Activated T-cell treated with anti-CD3 and anti-CD28 coated beads, Interleukin-2, amount 50 U/mL, for 4 hours (primary cell): ENCODE results near the gene KRTAP4-12. TPM values are rescaled to one million over a fixed set of nuclear protein-coding genes. Genes with fewer than 3 reads are reported as not detected.
"Not testable (repeated sequence)": the region's sequence is repeated elsewhere in the genome, so short reads cannot be mapped to it uniquely, and the experiment has no call there.

Experiments
- ATAC-seq, 2 donors: fragments of 200-7000 bp; cut with Tn5 transposase; one replicate each; pipeline ENCODE4 v1.10.0; 2021
- DNase-seq: peaks from one replicate; pipeline ENCODE4 v3.0.0-alpha.2; 2020
- H3K27me3 Mint-ChIP-seq: one replicate; pipeline ENCODE4 v1.8.0; 2021; ENCODE audit warnings: low read depth, mixed read lengths
- H3K36me3 Mint-ChIP-seq: one replicate; pipeline ENCODE4 v1.8.0; 2022; ENCODE audit warnings: mixed read lengths; ENCODE audit not compliant: insufficient read depth
- H3K4me1 Mint-ChIP-seq: one replicate; pipeline ENCODE4 v1.8.0; 2021; ENCODE audit warnings: low read depth, mixed read lengths
- H3K4me3 Mint-ChIP-seq: one replicate; pipeline ENCODE4 v1.8.0; 2021; ENCODE audit warnings: mild to moderate bottlenecking, moderate library complexity, mixed read lengths
- H3K9me3 Mint-ChIP-seq: one replicate; pipeline ENCODE4 v1.8.0; 2021; ENCODE audit warnings: mixed read lengths
- total RNA-seq, 3 donors: library from RNA; stranded (reverse); gene quantifications; one replicate each; pipeline ENCODE4 v1.2.1, GENCODE V29; 2021

The KRTAP4-12 gene
- not detected for total RNA-seq

DNA sequence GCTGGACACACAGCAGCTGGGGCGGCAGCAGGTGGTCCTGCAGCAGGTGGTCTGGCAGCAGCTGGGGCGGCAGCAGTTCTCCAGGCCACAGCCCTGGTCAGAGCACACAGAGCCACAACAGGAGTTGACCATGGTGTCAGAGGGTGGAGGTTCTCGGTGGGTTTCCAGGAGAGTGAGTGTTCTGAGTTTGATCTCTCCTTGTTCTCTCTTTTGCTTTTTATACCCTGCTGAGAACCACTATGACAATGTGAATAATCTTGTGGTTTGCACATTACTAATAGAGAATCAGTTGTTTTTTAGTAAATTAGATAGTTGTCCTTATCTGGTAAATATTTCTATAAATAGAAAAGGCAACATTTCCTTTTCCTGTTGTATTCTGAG is at the start of gene KRTAP4-12:
KRTAP4-12 (minus strand) TSS at position 192 of the 381 bp plus-strand sequence; CDS start at position 132, 60 bp downstream.
- not testable (repeated sequence) for ATAC-seq, H3K36me3 Mint-ChIP-seq, H3K27me3 Mint-ChIP-seq, H3K9me3 Mint-ChIP-seq, DNase-seq
- H3K4me3 Mint-ChIP-seq, result peak within 1 kb of the TSS; percentile 5
- peaks cover 59% of the 10 kb centered on the region for H3K4me1 Mint-ChIP-seq

DNA sequence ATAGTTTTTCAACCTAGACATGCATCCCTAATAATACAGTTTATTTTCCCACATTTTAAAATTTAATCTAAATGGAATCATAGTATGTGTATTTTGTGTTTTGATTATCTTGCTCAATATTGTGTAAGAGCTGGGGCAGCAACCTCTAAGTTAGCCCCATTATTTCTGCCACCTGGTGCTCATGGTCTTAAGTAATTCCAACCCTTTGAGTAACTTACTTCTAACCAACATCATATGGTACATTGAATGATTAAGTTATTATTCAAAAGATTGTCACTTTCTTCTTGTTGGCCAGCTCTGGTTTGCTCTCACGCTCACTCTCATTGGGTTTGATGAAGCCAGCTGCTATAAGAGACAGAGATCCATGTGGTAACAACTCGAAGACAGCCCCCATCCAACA is 47.9 kb upstream of the KRTAP4-12 start:
- Mint-ChIP-seq H3K9me3 (no peaks in the 10 kb centered on the region), H3K27me3 (no peaks in the 10 kb centered on the region)

DNA sequence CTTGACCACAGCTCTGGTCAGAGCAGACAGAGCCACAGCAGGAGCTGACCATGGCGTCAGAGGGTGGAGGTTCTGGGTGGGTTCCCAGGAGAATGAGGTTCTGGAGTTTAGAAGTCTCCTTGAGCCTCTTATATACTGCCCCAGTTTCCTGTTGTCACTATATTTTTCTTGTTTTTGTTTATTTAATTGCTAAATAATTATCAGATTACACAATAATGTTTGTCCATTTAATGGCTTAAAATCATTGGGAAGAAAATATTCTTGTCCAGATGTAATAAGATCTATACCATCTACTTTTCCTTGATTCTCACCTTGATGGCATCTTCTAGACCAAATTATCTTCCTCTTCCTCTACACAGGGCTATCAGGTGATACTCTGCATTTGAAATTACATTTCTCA is 44.1 kb upstream of the KRTAP4-12 start, which contains the start of gene KRTAP4-3:
KRTAP4-3 (minus strand) TSS at position 101 of the 400 bp plus-strand sequence; CDS start at position 52, 49 bp downstream.
- H3K27me3 Mint-ChIP-seq, result no peaks in the 10 kb centered on the region
- DNase-seq, result no peak
- H3K36me3 Mint-ChIP-seq, result no peaks in the 10 kb centered on the region
- H3K4me1 Mint-ChIP-seq, result no peaks in the 10 kb centered on the region
- H3K4me3 Mint-ChIP-seq, result no peak within 1 kb of the TSS
- no peaks in the 10 kb centered on the region for H3K9me3 Mint-ChIP-seq
- ATAC-seq, result no peak

More for the DNA sequence above, 47.9 kb upstream of the KRTAP4-12 start:
- no peak for DNase-seq
- H3K4me3 Mint-ChIP-seq, result no peak overlapping the region
- H3K36me3 Mint-ChIP-seq, result no peaks in the 10 kb centered on the region
- H3K4me1 Mint-ChIP-seq, result peaks cover 5% of the 10 kb centered on the region
- no peak for ATAC-seq

DNA sequence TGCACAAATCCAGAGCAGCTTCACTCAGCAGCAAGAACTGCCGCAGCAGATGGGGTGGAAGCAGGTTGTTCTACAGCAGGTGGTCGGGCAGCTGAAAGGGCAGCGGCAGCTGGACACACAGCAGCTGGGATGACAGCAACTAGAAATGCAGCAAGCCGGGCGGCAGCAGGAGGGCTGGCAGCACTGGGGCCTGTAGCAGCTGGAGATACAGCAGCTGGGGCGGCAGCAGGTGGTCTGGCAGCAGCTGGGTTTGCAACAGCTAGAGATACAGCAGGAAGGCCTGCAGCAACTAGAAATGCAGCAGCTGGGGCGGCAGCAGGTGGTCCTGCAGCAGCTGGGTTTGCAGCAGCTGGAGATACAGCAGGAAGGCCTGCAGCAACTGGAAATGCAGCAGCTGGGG is 43.6 kb upstream of the KRTAP4-12 start:
- H3K9me3 Mint-ChIP-seq, result no peaks in the 10 kb centered on the region
- H3K36me3 Mint-ChIP-seq, result no peaks in the 10 kb centered on the region
- H3K4me1 Mint-ChIP-seq, result no peaks in the 10 kb centered on the region
- ATAC-seq (no peak), DNase-seq (no peak)
- H3K4me3 Mint-ChIP-seq, result no peak overlapping the region
- H3K27me3 Mint-ChIP-seq, result no peaks in the 10 kb centered on the region

DNA sequence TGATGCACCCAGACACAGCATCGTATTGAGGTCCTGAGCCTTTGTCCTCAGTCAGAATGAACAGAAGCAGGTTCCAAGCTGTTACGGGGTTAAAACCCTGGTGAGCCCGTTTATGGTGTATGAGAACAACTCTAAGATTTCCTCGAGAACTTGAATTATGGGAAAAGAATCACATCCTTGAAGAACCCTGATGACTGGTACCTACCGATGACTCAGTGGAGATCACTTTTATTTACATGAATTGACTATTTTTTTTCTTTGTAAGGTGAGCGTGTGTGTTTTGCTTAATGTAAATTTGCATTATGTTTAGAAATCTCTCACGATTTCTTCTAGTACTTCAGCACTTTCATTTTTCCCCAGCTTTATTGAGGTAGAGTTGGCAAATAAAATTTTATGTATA is 39.8 kb upstream of the KRTAP4-12 start:
- ATAC-seq (no peak), DNase-seq (no peak)
- Mint-ChIP-seq H3K4me1 (no peaks in the 10 kb centered on the region), H3K36me3 (no peaks in the 10 kb centered on the region), H3K4me3 (no peak overlapping the region), H3K27me3 (no peaks in the 10 kb centered on the region), H3K9me3 (no peaks in the 10 kb centered on the region)

DNA sequence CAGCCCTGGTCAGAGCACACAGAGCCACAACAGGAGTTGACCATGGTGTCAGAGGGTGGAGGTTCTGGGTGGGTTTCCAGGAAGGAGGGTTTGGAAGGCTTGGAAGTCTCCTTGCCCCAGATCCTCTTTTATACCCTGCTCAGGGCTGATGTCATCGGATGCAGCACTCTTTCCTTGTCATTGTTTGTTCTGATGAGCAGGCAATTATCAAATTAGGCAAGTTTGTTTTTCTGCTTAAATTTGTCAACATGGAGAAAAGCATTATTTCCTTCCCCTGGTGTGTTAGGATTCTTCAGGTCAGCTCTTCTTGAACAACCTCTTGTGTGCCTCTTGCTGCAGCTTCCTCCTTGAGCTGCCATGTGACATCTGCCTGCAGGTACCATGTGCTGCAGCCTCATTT is 36.7 kb upstream of the KRTAP4-12 start, which contains the start of gene KRTAP4-4:
KRTAP4-4 (minus strand) TSS at position 101 of the 400 bp plus-strand sequence; CDS start at position 44, 57 bp downstream.
- Mint-ChIP-seq H3K4me1 (no peaks in the 10 kb centered on the region), H3K36me3 (no peaks in the 10 kb centered on the region), H3K4me3 (no peak within 1 kb of the TSS), H3K27me3 (peaks cover 17% of the 10 kb centered on the region), H3K9me3 (no peaks in the 10 kb centered on the region)
- no peak for ATAC-seq
- DNase-seq, result no peak

DNA sequence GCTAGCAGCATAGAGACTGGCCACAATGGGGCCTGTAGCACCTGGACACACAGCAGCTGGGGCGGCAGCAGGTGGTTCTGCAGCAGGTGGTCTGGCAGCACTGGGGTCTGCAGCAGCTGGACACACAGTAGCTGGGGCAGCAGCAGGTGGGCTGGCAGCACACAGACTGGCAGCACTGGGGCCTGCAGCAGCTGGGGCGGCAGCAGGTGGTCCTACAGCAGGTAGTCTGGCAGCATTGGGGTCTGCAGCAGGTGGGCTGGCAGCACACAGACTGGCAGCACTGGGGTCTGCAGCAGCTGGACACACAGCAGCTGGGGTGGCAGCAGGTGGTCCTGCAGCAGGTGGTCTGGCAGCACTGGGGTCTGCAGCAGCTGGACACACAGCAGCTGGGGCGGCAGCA is 36.2 kb upstream of the KRTAP4-12 start:
- not testable (repeated sequence) for ATAC-seq, H3K9me3 Mint-ChIP-seq

DNA sequence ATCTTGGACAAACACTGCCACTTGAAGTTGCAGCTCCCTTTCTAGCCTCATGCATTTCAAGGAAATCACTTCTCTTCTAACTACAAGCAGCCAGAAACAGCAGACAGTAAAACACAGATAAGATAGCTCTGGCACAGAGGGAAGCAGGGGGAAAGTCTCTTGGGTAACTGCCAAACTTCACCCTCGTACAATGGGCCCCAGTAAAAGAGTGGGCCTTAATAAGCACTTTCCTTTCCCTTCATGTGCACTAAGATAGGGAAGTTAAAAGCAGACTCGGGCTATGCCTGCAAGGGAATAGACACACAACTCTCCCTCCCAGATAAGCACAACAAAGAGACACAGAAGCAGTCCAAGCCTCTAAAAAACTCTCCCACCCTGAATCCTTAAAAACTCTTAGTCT is 29.9 kb upstream of the KRTAP4-12 start:
- no peak for ATAC-seq
- DNase-seq, result no peak
- no peak overlapping the region for H3K4me3 Mint-ChIP-seq

More for the DNA sequence above, 36.2 kb upstream of the KRTAP4-12 start:
- not testable (repeated sequence) for H3K36me3 Mint-ChIP-seq, H3K4me1 Mint-ChIP-seq, H3K4me3 Mint-ChIP-seq, DNase-seq
- H3K27me3 Mint-ChIP-seq, result peaks cover 18% of the 10 kb centered on the region

DNA sequence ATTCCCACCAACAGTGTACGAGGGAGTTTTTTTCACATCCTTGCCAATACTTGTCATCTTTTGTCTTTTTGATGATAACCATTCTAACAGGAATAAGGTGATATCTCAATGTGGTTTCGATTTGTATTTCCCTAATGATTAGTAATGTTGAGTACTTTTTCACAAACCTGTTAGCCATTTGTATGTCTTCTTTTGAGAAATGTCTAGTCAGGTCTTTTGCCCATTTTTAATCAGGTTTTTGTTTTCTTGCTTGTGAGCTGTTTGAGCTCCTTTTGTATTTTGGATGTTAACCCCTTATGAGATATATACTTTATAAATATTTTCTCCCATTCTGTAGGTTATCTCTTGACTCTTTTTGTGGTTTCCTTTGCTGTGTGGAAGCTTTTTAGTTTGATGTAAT is 27.5 kb upstream of the KRTAP4-12 start:
- Mint-ChIP-seq H3K27me3 (peaks cover 14% of the 10 kb centered on the region), H3K4me1 (no peaks in the 10 kb centered on the region), H3K9me3 (no peaks in the 10 kb centered on the region), H3K4me3 (no peak overlapping the region), H3K36me3 (no peaks in the 10 kb centered on the region)
- DNase-seq (no peak), ATAC-seq (no peak)

More for the DNA sequence above, 29.9 kb upstream of the KRTAP4-12 start:
- no peaks in the 10 kb centered on the region for H3K4me1 Mint-ChIP-seq
- no peaks in the 10 kb centered on the region for H3K9me3 Mint-ChIP-seq
- no peaks in the 10 kb centered on the region for H3K36me3 Mint-ChIP-seq
- H3K27me3 Mint-ChIP-seq, result peaks cover 24% of the 10 kb centered on the region

DNA sequence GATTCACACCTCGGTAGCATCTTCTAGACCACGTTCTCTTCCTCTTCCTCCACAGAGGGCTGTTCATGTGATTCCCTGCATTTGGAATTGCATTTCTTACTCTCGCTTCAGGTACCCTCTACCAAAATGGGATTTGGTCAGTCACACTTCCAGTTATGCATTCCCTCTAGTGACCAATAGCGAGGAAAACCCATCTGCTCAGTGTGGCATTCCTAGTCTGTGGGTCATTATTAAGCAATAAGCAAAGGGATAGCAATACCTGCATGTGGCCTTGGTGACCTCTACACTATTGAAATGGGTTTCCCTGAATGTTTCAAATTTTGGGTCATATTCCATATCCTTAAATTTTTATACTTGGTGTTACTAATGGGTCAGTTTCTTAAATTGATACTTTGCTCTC is 26.0 kb upstream of the KRTAP4-12 start:
- no peak for DNase-seq
- H3K4me1 Mint-ChIP-seq, result no peaks in the 10 kb centered on the region
- ATAC-seq, result no peak
- H3K4me3 Mint-ChIP-seq, result no peak overlapping the region
- peaks cover 6% of the 10 kb centered on the region for H3K27me3 Mint-ChIP-seq
- H3K36me3 Mint-ChIP-seq, result no peaks in the 10 kb centered on the region
- no peaks in the 10 kb centered on the region for H3K9me3 Mint-ChIP-seq

DNA sequence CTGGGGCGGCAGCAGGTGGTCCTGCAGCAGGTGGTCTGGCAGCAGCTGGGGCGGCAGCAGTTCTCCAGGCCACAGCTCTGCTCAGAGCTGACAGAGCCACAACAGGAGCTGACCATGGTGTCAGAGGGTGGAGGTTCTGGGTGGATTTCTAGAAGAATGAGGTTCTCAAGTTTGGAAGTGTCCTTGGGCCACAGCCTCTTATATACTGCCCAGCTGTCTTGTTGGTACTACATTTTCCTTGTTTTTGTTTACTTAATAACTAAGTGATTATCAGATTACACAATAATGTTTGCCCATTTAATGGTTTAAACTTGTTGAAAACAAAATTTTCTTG is 25.6 kb upstream of the KRTAP4-12 start, which contains the start of gene KRTAP4-5:
KRTAP4-5 (minus strand) TSS at position 174 of the 334 bp plus-strand sequence; CDS start at position 116, 58 bp downstream.
- ATAC-seq (no peak), DNase-seq (no peak)
- Mint-ChIP-seq H3K4me1 (no peaks in the 10 kb centered on the region), H3K36me3 (no peaks in the 10 kb centered on the region), H3K4me3 (no peak within 1 kb of the TSS), H3K27me3 (peaks cover 6% of the 10 kb centered on the region), H3K9me3 (no peaks in the 10 kb centered on the region)

DNA sequence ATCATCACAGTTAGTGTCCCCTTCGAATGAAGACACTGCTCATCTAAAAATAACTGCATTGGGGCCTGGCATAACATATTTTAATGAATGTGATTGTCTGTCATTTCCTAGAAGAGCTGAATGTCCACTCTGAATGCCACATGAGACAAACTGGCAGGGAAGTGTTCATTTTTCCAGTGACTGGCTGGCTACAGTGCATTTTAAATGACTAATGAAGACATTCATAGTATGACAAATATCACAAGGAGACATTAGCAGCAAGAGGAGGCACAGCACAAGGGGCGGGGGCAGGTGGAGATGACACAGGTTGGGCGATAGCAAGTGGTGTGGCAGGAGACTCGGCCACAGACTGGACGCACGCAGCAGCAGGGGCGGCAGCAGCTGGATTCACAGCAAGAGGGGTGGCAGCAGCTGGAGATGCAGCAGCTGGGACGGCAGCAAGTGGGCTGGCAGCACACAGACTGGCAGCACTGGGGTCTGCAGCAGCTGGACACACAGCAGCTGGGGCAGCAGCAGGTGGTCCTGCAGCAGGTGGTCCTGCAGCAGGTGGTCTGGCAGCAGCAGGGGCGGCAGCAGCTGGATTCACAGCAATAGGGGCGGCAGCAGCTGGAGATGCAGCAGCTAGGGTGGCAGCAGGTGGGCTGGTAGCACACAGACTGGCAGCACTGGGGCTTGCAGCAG is 25.1 kb upstream of the KRTAP4-12 start:
- H3K4me1 Mint-ChIP-seq, ATAC-seq: not testable (repeated sequence)

DNA sequence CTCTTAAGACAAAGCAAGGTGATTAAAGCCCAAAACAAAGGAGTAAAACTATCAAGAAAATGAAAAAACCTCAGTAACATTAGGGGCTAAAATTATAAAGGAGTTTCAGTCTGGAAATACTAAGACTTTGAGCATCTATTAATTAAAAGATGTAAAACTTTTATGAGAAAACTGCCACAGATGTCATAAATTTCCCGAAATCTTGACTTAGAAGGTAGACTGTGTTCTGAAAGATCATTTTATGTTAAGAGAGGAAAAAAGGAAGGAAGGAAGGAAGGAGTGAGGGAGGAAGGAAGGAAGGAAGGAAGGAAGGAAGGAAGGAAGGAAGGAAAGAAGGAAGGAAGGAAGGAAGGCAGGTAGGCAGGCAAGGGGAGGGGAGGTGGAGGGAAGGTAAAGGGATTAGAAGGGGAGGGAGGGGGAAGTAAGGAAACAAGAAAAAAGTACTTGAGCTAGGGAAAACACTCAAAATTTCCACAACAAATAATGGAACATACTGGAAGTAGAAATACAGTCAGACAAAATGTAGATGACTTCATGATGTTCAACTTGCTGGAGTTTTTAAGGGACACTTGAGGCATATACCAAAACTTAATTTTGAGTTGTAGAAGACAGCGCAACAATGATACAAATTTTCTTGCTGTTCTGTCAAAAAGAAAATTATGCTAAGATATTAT is 23.7 kb upstream of the KRTAP4-12 start:
- peaks cover 3% of the 10 kb centered on the region for H3K36me3 Mint-ChIP-seq
- no peaks in the 10 kb centered on the region for H3K27me3 Mint-ChIP-seq
- no peak for ATAC-seq
- no peak for DNase-seq
- peaks cover 13% of the 10 kb centered on the region for H3K9me3 Mint-ChIP-seq
- no peaks in the 10 kb centered on the region for H3K4me1 Mint-ChIP-seq
- H3K4me3 Mint-ChIP-seq, result no peak overlapping the region

More for the DNA sequence above, 25.1 kb upstream of the KRTAP4-12 start:
- not testable (repeated sequence) for H3K27me3 Mint-ChIP-seq, H3K4me3 Mint-ChIP-seq, H3K36me3 Mint-ChIP-seq, DNase-seq, H3K9me3 Mint-ChIP-seq

DNA sequence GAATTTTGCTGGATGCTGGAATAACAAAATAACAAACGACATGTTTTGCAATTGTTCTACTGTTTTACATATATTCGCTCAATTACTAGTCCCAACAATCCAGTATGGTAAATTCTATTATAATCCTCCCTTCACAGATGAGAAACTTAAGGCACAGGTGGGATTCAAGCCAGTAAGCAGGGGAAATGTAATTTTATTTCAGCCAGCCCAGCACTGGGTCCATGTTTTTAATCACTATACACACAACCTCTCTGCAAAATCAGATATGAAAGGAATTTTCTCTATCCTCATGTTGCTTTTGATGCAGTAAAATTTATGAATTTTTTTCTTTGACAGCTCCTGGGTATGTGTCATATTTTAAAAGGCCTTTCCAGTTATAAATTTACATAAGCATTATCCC is 21.3 kb upstream of the KRTAP4-12 start:
- Mint-ChIP-seq H3K4me3 (no peak overlapping the region), H3K27me3 (no peaks in the 10 kb centered on the region), H3K9me3 (peaks cover 22% of the 10 kb centered on the region), H3K4me1 (no peaks in the 10 kb centered on the region), H3K36me3 (peaks cover 7% of the 10 kb centered on the region)
- ATAC-seq, result no peak
- no peak for DNase-seq

DNA sequence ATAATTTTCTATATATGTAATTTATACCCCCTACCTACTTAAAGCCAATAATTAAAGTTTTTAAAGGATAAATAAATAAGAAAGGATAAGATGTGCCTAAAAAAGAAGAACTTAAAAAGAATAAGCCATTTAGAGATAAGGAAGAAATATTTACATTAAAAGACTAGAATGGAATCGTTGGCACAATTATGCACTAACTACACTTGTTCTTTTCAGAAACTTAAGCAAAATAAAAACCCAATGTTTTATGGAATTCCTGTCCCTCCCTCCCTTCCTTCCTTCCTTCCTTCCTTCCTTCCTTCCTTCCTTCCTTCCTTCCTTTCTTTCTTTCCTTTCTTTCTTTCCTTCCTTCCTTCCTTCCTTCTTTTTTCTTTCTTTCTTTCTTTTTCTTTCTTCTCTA is 20.9 kb upstream of the KRTAP4-12 start:
- H3K27me3 Mint-ChIP-seq, result peaks cover under 1% of the 10 kb centered on the region
- ATAC-seq, result no peak
- H3K4me1 Mint-ChIP-seq, result no peaks in the 10 kb centered on the region
- peaks cover 7% of the 10 kb centered on the region for H3K36me3 Mint-ChIP-seq
- H3K4me3 Mint-ChIP-seq, result no peak overlapping the region
- H3K9me3 Mint-ChIP-seq, result peaks cover 22% of the 10 kb centered on the region
- DNase-seq, result no peak
